Right cardiac atrium (tissue), 5 donors: ENCODE data around the gene NSD2. TPM values are rescaled to one million over a fixed set of nuclear protein-coding genes. Genes with fewer than 3 reads are reported as not detected.
"Not testable (repeated sequence)": the region's sequence is repeated elsewhere in the genome, so short reads cannot be mapped to it uniquely, and the experiment has no call there.

Experiments used
- ATAC-seq, 2 donors: fragments of 200-7000 bp; cut with Tn5 transposase; one replicate each; pipeline versions ENCODE4 v1.8.0 to v1.9.1; 2020; ENCODE audit warnings: moderate library complexity in 2 of 2, mild to moderate bottlenecking in 1 of 2
- DNase-seq, 3 donors: peaks; one replicate each; pipeline ENCODE4 v3.0.0-alpha.2; 2020
- H3K27ac ChIP-seq: one replicate; pipeline ENCODE4 v1.5.1; 2013; ENCODE audit warnings: mild to moderate bottlenecking, low read length, control low read depth, moderate library complexity
- H3K27me3 ChIP-seq: one replicate; pipeline ENCODE4 v1.6.1; 2013; ENCODE audit not compliant: control insufficient read depth, insufficient read depth
- H3K4me1 ChIP-seq: one replicate; pipeline ENCODE4 v1.6.1; 2013; ENCODE audit warnings: low read length; ENCODE audit not compliant: control insufficient read depth, insufficient read depth
- H3K4me3 ChIP-seq: one replicate; pipeline ENCODE4 v1.5.1; 2013; ENCODE audit warnings: low read length, control low read depth
- H3K9me3 ChIP-seq: one replicate; pipeline ENCODE4 v1.6.1; 2013; ENCODE audit warnings: low read length; ENCODE audit not compliant: control insufficient read depth
- WGBS: extraction: QIAGEN DNeasy Blood & Tissue Kit; methylation state at CpG from one replicate; pipeline ENCODE4 v1.1.7; 2013; 5-methylcytosine and 5-hydroxymethylcytosine counted together
- intact Hi-C, 4 donors: fragments of 100-400 bp; cut with DNase I; formaldehyde crosslinking; loops; one replicate each; pipeline versions ENCODE4 v1.11.0 to v1.14.0; 2022 to 2023
- polyA plus RNA-seq: library from polyadenylated mRNA; stranded (reverse); fragments of 200-250 nt; gene quantifications from one replicate; pipeline ENCODE4 v1.2.3, GENCODE V29; 2013
- total RNA-seq, 4 donors: library from RNA; stranded (reverse); fragmentation: NEBNext Ultra II Directional; extraction: Animal tissue kit (Norgen Biotek cat#: 25700); gene quantifications; one replicate each; pipeline ENCODE4 v1.2.1, GENCODE V29; 2021
- donor health status: healthy with polysubstance abuse.
- donor health status: DM: no; HTN: yes; CAD: no.
- donor health status: DM: no; HTN: no; CAD: no.
- donor health status: DM: no; HTN: yes; CAD: no; lungs with severe emphysema.
- donor health status: DM: yes; HTN: yes; CAD: no.

Gene NSD2
- total and polyA plus RNA-seq, 5 donors: 10.8 to 52.0 (median 44.6) TPM

- intact Hi-C loops: no loop called here
- H3K27me3 ChIP-seq: no peaks in the 10 kb centered on the region
- ATAC-seq (no peak), DNase-seq (no peak)
- H3K9me3 ChIP-seq: no peaks in the 10 kb centered on the region
- WGBS: 93% methylated on average over 26 of the region's 26 CpGs
- no peak overlapping the region for H3K27ac ChIP-seq
- H3K4me1 ChIP-seq: no peaks in the 10 kb centered on the region
- H3K4me3 ChIP-seq: no peak overlapping the region
Measured at GRCh38 chr4:1987721-1988326, 116.6 kb downstream of the NSD2 start.

GRCh38 chr4:1988327-1988724 is 117.1 kb downstream of the NSD2 start:
- intact Hi-C loops: no loop called here
- no peak overlapping the region for H3K4me3 ChIP-seq
- ATAC-seq: no peak
- no peaks in the 10 kb centered on the region for H3K4me1 ChIP-seq
- DNase-seq: no peak
- no peak overlapping the region for H3K27ac ChIP-seq
- H3K27me3 ChIP-seq: no peaks in the 10 kb centered on the region
- 92% methylated on average over 12 of the region's 12 CpGs for WGBS
- no peaks in the 10 kb centered on the region for H3K9me3 ChIP-seq

- ATAC-seq (no peak), DNase-seq (peak in 2 of 3 donors; percentile 42 to 50)
- intact Hi-C loops: no loop called here
- Histone ChIP-seq H3K4me1 (no peaks in the 10 kb centered on the region), H3K9me3 (no peaks in the 10 kb centered on the region), H3K27me3 (no peaks in the 10 kb centered on the region), H3K4me3 (no peak overlapping the region), H3K27ac (no peak overlapping the region)
- 94% methylated on average over 33 of the region's 33 CpGs for WGBS
Measured at GRCh38 chr4:1989533-1990347, 118.5 kb downstream of the NSD2 start.

GRCh38 chr4:1990348-1990645 is 119.1 kb downstream of the NSD2 start:
- H3K27ac ChIP-seq: no peak overlapping the region
- 88% methylated on average over 10 of the region's 10 CpGs for WGBS
- H3K4me1 ChIP-seq: no peaks in the 10 kb centered on the region
- DNase-seq (peak in 2 of 3 donors; percentile 20 to 28), ATAC-seq (no peak)
- H3K27me3 ChIP-seq: no peaks in the 10 kb centered on the region
- H3K4me3 ChIP-seq: no peak overlapping the region
- H3K9me3 ChIP-seq: no peaks in the 10 kb centered on the region
- intact Hi-C loops: no loop called here

- intact Hi-C loops: no loop called here
- ATAC-seq (no peak), DNase-seq (no peak)
- 91% methylated on average over 5 of the region's 5 CpGs for WGBS
- Histone ChIP-seq H3K4me3 (no peak overlapping the region), H3K4me1 (no peaks in the 10 kb centered on the region), H3K27ac (no peak overlapping the region), H3K27me3 (no peaks in the 10 kb centered on the region), H3K9me3 (no peaks in the 10 kb centered on the region)
Measured at GRCh38 chr4:1990676-1991075, 119.5 kb downstream of the NSD2 start.

GRCh38 chr4:1991087-1991486 is 119.9 kb downstream of the NSD2 start:
- ATAC-seq: no peak
- DNase-seq: peak in 1 of 3 donors; percentile 23
- Histone ChIP-seq H3K9me3 (no peaks in the 10 kb centered on the region), H3K27ac (no peak overlapping the region), H3K4me3 (no peak overlapping the region), H3K27me3 (no peaks in the 10 kb centered on the region), H3K4me1 (no peaks in the 10 kb centered on the region)
- intact Hi-C loops: no loop called here
- 94% methylated on average over 11 of the region's 11 CpGs for WGBS

GRCh38 chr4:1991596-1992434 is 120.6 kb downstream of the NSD2 start:
- H3K4me3 ChIP-seq: no peak overlapping the region
- no peaks in the 10 kb centered on the region for H3K4me1 ChIP-seq
- WGBS: 91% methylated on average over 37 of the region's 37 CpGs
- H3K9me3 ChIP-seq: no peaks in the 10 kb centered on the region
- H3K27me3 ChIP-seq: no peaks in the 10 kb centered on the region
- ATAC-seq: peak; percentile 22 to 27
- peak in 1 of 3 donors; percentile 48 for DNase-seq
- H3K27ac ChIP-seq: no peak overlapping the region
- intact Hi-C loops: no loop called here

- H3K27me3 ChIP-seq: no peaks in the 10 kb centered on the region
- no peak overlapping the region for H3K4me3 ChIP-seq
- ATAC-seq (peak; percentile 33 to 56), DNase-seq (peak in 1 of 3 donors; percentile 67)
- no peak overlapping the region for H3K27ac ChIP-seq
- H3K9me3 ChIP-seq: no peaks in the 10 kb centered on the region
- no peaks in the 10 kb centered on the region for H3K4me1 ChIP-seq
- intact Hi-C loops: no loop called here
- WGBS: 75% methylated on average over 45 of the region's 45 CpGs
Measured at GRCh38 chr4:1992468-1993168, 121.4 kb downstream of the NSD2 start.

- no peak for DNase-seq
- Histone ChIP-seq H3K4me3 (no peak overlapping the region), H3K27ac (no peak overlapping the region), H3K4me1 (no peaks in the 10 kb centered on the region), H3K9me3 (no peaks in the 10 kb centered on the region), H3K27me3 (no peaks in the 10 kb centered on the region)
- WGBS: 80% methylated on average over 19 of the region's 19 CpGs
- ATAC-seq: no peak
- intact Hi-C loops: no loop called here
Measured at GRCh38 chr4:1993169-1993516, 122.0 kb downstream of the NSD2 start.

GRCh38 chr4:1993718-1994516 is 122.7 kb downstream of the NSD2 start:
- DNase-seq: peak in 1 of 3 donors; percentile 29
- ATAC-seq, H3K4me1 ChIP-seq, H3K27me3 ChIP-seq, H3K27ac ChIP-seq, H3K9me3 ChIP-seq, intact Hi-C loops, H3K4me3 ChIP-seq: not testable (repeated sequence)
- WGBS: 95% methylated on average over 20 of the region's 20 CpGs
